ENCODE measurements around the gene YY1. TPM values are rescaled to one million over a fixed set of nuclear protein-coding genes. Genes with fewer than 3 reads are reported as not detected.

Gene YY1
- total RNA-seq, 4 donors from 2014 or later, result 50.0 to 67.4 (median 55.6) TPM

DNA sequence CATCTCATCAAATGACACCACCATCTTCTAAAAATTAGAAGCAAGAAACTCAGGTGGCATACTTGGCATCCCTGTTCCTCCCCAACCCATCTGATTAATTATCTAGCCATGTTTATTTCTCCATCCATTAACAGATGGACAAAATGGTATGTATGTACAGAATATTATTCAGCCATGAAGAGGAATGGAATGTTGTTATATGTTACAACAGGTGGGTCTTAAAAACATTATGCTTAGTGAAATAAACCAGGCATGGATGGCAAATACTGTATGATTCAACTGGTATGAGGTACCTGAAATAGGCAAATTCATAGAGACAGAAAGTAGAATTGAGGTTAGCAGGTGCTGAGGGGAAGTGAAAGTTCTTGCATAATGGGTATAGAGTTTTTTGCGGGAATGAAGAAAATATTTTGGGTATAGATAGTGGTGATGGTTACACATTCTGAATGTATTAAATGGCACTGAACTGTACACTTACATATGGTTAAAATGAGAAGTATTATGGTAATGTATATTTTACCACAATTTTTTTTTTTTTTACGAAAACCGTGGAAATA lies 17.5 kb downstream of the YY1 start:
- H3K36me3 ChIP-seq, result no peaks in the 10 kb centered on the region
- TF ChIP-seq CTCF (IDR thresholded peaks at IDR 0.05), result no peak
- no peak for TF ChIP-seq POLR2A (IDR thresholded peaks at IDR 0.05)
- H3K27ac ChIP-seq, result no peak overlapping the region
- no peak overlapping the region for H3K4me3 ChIP-seq (replicated peaks in 1 of 3)
- peaks cover 30 to 60% of the 10 kb centered on the region in 2 donors for H3K4me1 ChIP-seq
- no peaks in the 10 kb centered on the region for H3K9me3 ChIP-seq
- 93% methylated on average over 3 of the region's 3 CpGs for WGBS, 2 donors
- H3K27me3 ChIP-seq, result no peaks in the 10 kb centered on the region
- no peak for DNase-seq
- intact Hi-C loops (cut with DNase I), result no loop called here

- Histone ChIP-seq H3K4me1 (peaks cover 24 to 47% of the 10 kb centered on the region in 2 donors), H3K4me3 (replicated peaks in 1 of 3) (no peak overlapping the region), H3K36me3 (peaks cover 0 to 5% of the 10 kb centered on the region in 2 donors), H3K27ac (no peak overlapping the region), H3K9me3 (no peaks in the 10 kb centered on the region), H3K27me3 (no peaks in the 10 kb centered on the region)
- intact Hi-C loops (cut with DNase I), result no loop called here
- WGBS, 2 donors, result 86 to 95% methylated on average over 3 of the region's 3 CpGs
- TF ChIP-seq CTCF (IDR thresholded peaks at IDR 0.05) (no peak), POLR2A (IDR thresholded peaks at IDR 0.05) (no peak)
- DNase-seq, result no peak
Measured at GRCh38 chr14:100261621-100262020, 22.7 kb downstream of the YY1 start.

GRCh38 chr14:100262545-100262944 lies 23.6 kb downstream of the YY1 start:
- peaks cover 24 to 43% of the 10 kb centered on the region in 2 donors for H3K4me1 ChIP-seq
- TF ChIP-seq CTCF (IDR thresholded peaks at IDR 0.05), result no peak
- TF ChIP-seq POLR2A (IDR thresholded peaks at IDR 0.05), result no peak
- no peaks in the 10 kb centered on the region for H3K9me3 ChIP-seq
- intact Hi-C loops (cut with DNase I), result no loop called here
- H3K36me3 ChIP-seq, result peaks cover 0 to 5% of the 10 kb centered on the region in 2 donors
- peak overlapping the region in 1 of 3 donors; percentile 34 for H3K27ac ChIP-seq
- no peak for DNase-seq
- H3K4me3 ChIP-seq (replicated peaks in 1 of 3), result no peak overlapping the region
- 62 to 66% methylated on average over 5 of the region's 5 CpGs for WGBS, 2 donors
- no peaks in the 10 kb centered on the region for H3K27me3 ChIP-seq

GRCh38 chr14:100263141-100263540 lies 24.2 kb downstream of the YY1 start:
- Histone ChIP-seq H3K4me1 (peaks cover 22 to 38% of the 10 kb centered on the region in 2 donors), H3K36me3 (peaks cover 0 to 5% of the 10 kb centered on the region in 2 donors), H3K27me3 (no peaks in the 10 kb centered on the region), H3K4me3 (replicated peaks in 1 of 3) (no peak overlapping the region), H3K27ac (peak overlapping the region in 1 of 3 donors; percentile 34), H3K9me3 (no peaks in the 10 kb centered on the region)
- intact Hi-C loops (cut with DNase I), result no loop called here
- no peak for DNase-seq
- TF ChIP-seq POLR2A (IDR thresholded peaks at IDR 0.05), result no peak
- TF ChIP-seq CTCF (IDR thresholded peaks at IDR 0.05), result no peak
- WGBS, 2 donors, result 85 to 89% methylated on average over 3 of the region's 3 CpGs

GRCh38 chr14:100267990-100268389 lies 29.0 kb downstream of the YY1 start:
- H3K9me3 ChIP-seq, result no peaks in the 10 kb centered on the region
- DNase-seq, result no peak
- no peaks in the 10 kb centered on the region for H3K27me3 ChIP-seq
- peaks cover 0 to 5% of the 10 kb centered on the region in 2 donors for H3K36me3 ChIP-seq
- intact Hi-C loops (cut with DNase I), result no loop called here
- no peak overlapping the region for H3K27ac ChIP-seq
- H3K4me3 ChIP-seq (replicated peaks in 1 of 3), result no peak overlapping the region
- 94 to 98% methylated on average over 5 to 7 of the region's 7 CpGs for WGBS, 2 donors
- TF ChIP-seq POLR2A (IDR thresholded peaks at IDR 0.05), result no peak
- TF ChIP-seq CTCF (IDR thresholded peaks at IDR 0.05), result no peak
- peaks cover 23 to 24% of the 10 kb centered on the region in 2 donors for H3K4me1 ChIP-seq

All from thyroid gland (tissue), 4 donors.